ENCODE measurements around the gene ZSCAN21.

Gene ZSCAN21

GRCh38 chr7:100091411-100092181 is 42.0 kb downstream of the ZSCAN21 start (continued):
- no peak for TF ChIP-seq KLF9 (tag by site-specific recombination; IDR thresholded peaks at IDR 0.05; ENCODE audit: low read depth)
- no peak for TF ChIP-seq ZNF311 (tag by site-specific recombination; IDR thresholded peaks at IDR 0.05; ENCODE audit: borderline replicate concordance)
- TF ChIP-seq ZNF629 (tag by site-specific recombination; IDR thresholded peaks at IDR 0.05), result peak; percentile 44
- no peak for TF ChIP-seq ZNF677 (tag by site-specific recombination; IDR thresholded peaks at IDR 0.05)
- TF ChIP-seq ZBTB20 (tag by site-specific recombination; IDR thresholded peaks at IDR 0.05), result peak; percentile 48; the same call in 1 of the 2 replicates
- TF ChIP-seq KLF8 (tag by site-specific recombination; IDR thresholded peaks at IDR 0.05), result no peak
- no peak for TF ChIP-seq ZNF302 (tag by site-specific recombination; IDR thresholded peaks at IDR 0.05; ENCODE audit: low read depth)
- no peak for TF ChIP-seq KLF7 (tag by site-specific recombination; IDR thresholded peaks at IDR 0.05; ENCODE audit: borderline replicate concordance)
- no peak for TF ChIP-seq ZFP3 (tag by site-specific recombination; IDR thresholded peaks at IDR 0.05; ENCODE audit: low read depth)
- TF ChIP-seq ZNF561 (tag by site-specific recombination; IDR thresholded peaks at IDR 0.05; ENCODE audit: borderline replicate concordance), result no peak
- TF ChIP-seq ZNF777 (tag by site-specific recombination; IDR thresholded peaks at IDR 0.05; ENCODE audit: borderline replicate concordance), result no peak
- TF ChIP-seq, protein P1, sequence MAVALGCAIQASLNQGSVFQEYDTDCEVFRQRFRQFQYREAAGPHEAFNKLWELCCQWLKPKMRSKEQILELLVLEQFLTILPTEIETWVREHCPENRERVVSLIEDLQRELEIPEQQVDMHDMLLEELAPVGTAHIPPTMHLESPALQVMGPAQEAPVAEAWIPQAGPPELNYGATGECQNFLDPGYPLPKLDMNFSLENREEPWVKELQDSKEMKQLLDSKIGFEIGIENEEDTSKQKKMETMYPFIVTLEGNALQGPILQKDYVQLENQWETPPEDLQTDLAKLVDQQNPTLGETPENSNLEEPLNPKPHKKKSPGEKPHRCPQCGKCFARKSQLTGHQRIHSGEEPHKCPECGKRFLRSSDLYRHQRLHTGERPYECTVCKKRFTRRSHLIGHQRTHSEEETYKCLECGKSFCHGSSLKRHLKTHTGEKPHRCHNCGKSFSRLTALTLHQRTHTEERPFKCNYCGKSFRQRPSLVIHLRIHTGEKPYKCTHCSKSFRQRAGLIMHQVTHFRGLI (tag by site-specific recombination; IDR thresholded peaks at IDR 0.05), result 0 out of 2 replicates have a peak, but pooled peaks have one; percentile 5
- TF ChIP-seq CTCF (tag by site-specific recombination; IDR thresholded peaks at IDR 0.05), result peak; percentile 21; the same call in 1 of the 2 replicates
- TF ChIP-seq SP2 (tag by site-specific recombination; IDR thresholded peaks at IDR 0.05), result 0 out of 2 replicates have a peak, but pooled peaks have one; percentile 18
- TF ChIP-seq ZBTB48 (tag by site-specific recombination; IDR thresholded peaks at IDR 0.05), result peak; percentile 57; the same call in 1 of the 2 replicates
- TF ChIP-seq, protein P2, sequence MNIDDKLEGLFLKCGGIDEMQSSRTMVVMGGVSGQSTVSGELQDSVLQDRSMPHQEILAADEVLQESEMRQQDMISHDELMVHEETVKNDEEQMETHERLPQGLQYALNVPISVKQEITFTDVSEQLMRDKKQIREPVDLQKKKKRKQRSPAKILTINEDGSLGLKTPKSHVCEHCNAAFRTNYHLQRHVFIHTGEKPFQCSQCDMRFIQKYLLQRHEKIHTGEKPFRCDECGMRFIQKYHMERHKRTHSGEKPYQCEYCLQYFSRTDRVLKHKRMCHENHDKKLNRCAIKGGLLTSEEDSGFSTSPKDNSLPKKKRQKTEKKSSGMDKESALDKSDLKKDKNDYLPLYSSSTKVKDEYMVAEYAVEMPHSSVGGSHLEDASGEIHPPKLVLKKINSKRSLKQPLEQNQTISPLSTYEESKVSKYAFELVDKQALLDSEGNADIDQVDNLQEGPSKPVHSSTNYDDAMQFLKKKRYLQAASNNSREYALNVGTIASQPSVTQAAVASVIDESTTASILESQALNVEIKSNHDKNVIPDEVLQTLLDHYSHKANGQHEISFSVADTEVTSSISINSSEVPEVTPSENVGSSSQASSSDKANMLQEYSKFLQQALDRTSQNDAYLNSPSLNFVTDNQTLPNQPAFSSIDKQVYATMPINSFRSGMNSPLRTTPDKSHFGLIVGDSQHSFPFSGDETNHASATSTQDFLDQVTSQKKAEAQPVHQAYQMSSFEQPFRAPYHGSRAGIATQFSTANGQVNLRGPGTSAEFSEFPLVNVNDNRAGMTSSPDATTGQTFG (tag by site-specific recombination; IDR thresholded peaks at IDR 0.05; ENCODE audit: borderline replicate concordance), result no peak
- TF ChIP-seq, protein P3, sequence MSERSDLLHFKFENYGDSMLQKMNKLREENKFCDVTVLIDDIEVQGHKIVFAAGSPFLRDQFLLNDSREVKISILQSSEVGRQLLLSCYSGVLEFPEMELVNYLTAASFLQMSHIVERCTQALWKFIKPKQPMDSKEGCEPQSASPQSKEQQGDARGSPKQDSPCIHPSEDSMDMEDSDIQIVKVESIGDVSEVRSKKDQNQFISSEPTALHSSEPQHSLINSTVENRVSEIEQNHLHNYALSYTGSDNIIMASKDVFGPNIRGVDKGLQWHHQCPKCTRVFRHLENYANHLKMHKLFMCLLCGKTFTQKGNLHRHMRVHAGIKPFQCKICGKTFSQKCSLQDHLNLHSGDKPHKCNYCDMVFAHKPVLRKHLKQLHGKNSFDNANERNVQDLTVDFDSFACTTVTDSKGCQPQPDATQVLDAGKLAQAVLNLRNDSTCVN (tag by site-specific recombination; optimal IDR thresholded peaks at IDR 0.05), result no peak
- TF ChIP-seq BCL11A (tag by site-specific recombination; IDR thresholded peaks at IDR 0.05; ENCODE audit: low read depth), result no peak
- no peak for TF ChIP-seq SCRT2 (tag by site-specific recombination; IDR thresholded peaks at IDR 0.05)
- TF ChIP-seq ZNF558 (tag by site-specific recombination; IDR thresholded peaks at IDR 0.05), result no peak
- TF ChIP-seq, protein P4, sequence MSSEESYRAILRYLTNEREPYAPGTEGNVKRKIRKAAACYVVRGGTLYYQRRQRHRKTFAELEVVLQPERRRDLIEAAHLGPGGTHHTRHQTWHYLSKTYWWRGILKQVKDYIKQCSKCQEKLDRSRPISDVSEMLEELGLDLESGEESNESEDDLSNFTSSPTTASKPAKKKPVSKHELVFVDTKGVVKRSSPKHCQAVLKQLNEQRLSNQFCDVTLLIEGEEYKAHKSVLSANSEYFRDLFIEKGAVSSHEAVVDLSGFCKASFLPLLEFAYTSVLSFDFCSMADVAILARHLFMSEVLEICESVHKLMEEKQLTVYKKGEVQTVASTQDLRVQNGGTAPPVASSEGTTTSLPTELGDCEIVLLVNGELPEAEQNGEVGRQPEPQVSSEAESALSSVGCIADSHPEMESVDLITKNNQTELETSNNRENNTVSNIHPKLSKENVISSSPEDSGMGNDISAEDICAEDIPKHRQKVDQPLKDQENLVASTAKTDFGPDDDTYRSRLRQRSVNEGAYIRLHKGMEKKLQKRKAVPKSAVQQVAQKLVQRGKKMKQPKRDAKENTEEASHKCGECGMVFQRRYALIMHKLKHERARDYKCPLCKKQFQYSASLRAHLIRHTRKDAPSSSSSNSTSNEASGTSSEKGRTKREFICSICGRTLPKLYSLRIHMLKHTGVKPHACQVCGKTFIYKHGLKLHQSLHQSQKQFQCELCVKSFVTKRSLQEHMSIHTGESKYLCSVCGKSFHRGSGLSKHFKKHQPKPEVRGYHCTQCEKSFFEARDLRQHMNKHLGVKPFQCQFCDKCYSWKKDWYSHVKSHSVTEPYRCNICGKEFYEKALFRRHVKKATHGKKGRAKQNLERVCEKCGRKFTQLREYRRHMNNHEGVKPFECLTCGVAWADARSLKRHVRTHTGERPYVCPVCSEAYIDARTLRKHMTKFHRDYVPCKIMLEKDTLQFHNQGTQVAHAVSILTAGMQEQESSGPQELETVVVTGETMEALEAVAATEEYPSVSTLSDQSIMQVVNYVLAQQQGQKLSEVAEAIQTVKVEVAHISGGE (tag by site-specific recombination; conservative IDR thresholded peaks at IDR 0.05; ENCODE audit: low read depth), result no peak
- TF ChIP-seq ZNF121 (tag by site-specific recombination; IDR thresholded peaks at IDR 0.05), result no peak
- no peak for TF ChIP-seq ZNF549 (tag by site-specific recombination; IDR thresholded peaks at IDR 0.05)
- no peak for TF ChIP-seq ZNF626 (tag by site-specific recombination; IDR thresholded peaks at IDR 0.05)
- TF ChIP-seq MEIS1 (CRISPR knock-in tag; IDR thresholded peaks at IDR 0.05; ENCODE audit: borderline replicate concordance), result no peak
- 0 out of 2 replicates have a peak, but pooled peaks have one; percentile 10 for TF ChIP-seq ZNF10 (tag by site-specific recombination; IDR thresholded peaks at IDR 0.05)
- peak; percentile 38; the same call in 1 of the 2 replicates for TF ChIP-seq ZEB2 (tag by site-specific recombination; IDR thresholded peaks at IDR 0.05)
- no peak for TF ChIP-seq SALL2 (tag by site-specific recombination; IDR thresholded peaks at IDR 0.05; ENCODE audit: borderline replicate concordance)
- no peak for TF ChIP-seq ZIC2 (tag by site-specific recombination; IDR thresholded peaks at IDR 0.05)
- TF ChIP-seq REPIN1 (tag by site-specific recombination; IDR thresholded peaks at IDR 0.05; ENCODE audit: low read depth), result no peak
